GM19238 (cell line): ENCODE measurements around the gene DPH5.

ENCODE experiments used
- DNase-seq: peaks from one replicate; pipeline ENCODE4 v3.0.0; 2011; ENCODE audit warnings: low spot score; ENCODE audit not compliant: insufficient read length

DPH5 gene

DNA sequence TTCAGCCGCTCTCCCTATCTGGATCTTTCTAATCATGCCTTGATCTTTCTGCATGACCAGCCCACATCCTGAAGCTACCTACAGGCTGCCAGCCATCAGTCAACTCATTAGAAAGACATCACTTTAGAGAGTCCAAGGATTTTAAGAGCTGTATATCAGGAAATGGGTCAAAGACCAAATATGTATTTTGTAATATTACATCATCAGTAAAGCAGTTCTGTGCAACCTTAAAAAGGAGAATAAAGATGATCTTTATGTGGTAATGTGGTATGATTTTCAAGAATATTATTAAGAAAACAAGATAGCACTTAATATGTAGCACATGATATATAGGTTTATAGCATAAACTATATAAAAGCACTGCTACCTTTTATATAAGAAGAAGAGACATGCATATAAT lies 82.1 kb downstream of the DPH5 start:
- no peak for DNase-seq

GRCh38 chr1:100942304-100943046 lies 83.1 kb downstream of the DPH5 start:
- DNase-seq, result no peak

DNA sequence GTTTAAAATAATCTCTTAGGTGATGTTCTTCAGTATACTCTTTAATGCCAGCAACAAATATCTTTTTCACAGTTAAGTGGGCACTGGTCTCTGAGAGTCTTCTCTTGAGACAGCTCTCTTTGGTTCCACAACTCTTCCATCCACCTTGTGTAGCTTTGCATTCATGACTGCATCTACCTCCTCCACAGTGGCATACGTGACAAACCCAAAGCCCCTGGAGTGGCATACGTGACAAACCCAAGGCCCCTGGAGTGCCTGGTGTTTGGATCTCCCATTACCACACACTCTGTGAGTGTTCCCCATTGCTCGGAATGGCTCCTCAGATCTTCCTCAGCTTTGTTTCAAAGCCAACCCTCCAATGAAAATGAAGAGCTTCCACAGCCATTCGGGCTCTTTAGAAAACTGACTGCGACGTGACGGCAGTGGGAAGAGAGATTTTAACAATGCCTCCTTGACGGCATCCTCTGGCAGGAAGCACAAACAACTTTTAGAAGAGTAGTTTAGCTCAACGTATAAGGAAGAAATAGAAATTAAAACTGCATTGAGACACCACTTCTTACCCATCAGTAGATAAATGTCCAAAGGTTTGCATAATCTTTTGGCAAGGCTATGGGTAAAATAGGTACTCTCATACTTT lies 83.9 kb downstream of the DPH5 start:
- DNase-seq, result no peak

- no peak for DNase-seq
Measured at GRCh38 chr1:100941098-100941527, 84.5 kb downstream of the DPH5 start.
